Measurements from ENCODE around the gene PRXL2A. TPM values are rescaled to one million over a fixed set of nuclear protein-coding genes. Genes with fewer than 3 reads are reported as not detected.
A peak's percentile ranks its signal among the peaks of the same experiment; 100 is the strongest.
"Not testable (repeated sequence)": the region's sequence is repeated elsewhere in the genome, so short reads cannot be mapped to it uniquely, and the experiment has no call there.

The PRXL2A gene
- total RNA-seq, 1 donor from 2014 or later: 87.0 TPM

- DNase-seq (ENCODE audit: low read depth, low spot score): no peak
These were observed 65.6 kb downstream of the PRXL2A start for GRCh38 chr10:80473692-80474596.

DNA sequence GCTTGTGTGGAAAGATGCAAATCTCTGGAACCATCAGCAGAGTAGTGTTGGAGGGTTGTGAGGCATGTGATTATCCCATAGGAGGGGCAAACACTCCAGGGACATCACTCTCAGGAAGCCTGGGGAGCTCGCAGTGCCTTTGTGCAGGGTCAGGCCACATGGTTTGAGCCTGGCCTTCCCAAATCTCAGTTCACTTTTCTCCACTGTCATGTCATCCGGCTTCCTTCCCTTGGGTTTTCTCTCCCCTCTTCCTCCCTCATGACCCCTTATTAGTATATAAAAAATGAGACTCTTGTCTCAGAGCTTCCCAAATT lies 66.2 kb downstream of the PRXL2A start:
- no peak for DNase-seq (ENCODE audit: low read depth, low spot score)

GRCh38 chr10:80474941-80475340 lies 66.6 kb downstream of the PRXL2A start:
- no peak for DNase-seq (ENCODE audit: low read depth, low spot score)

GRCh38 chr10:80475641-80476040 lies 67.3 kb downstream of the PRXL2A start:
- not testable (repeated sequence) for DNase-seq (ENCODE audit: low read depth, low spot score)

GRCh38 chr10:80476685-80477084 lies 68.3 kb downstream of the PRXL2A start:
- DNase-seq (ENCODE audit: low read depth, low spot score): no peak

- DNase-seq (ENCODE audit: low read depth, low spot score): peak; percentile 72
These were observed 69.5 kb downstream of the PRXL2A start for GRCh38 chr10:80477813-80478212.

DNA sequence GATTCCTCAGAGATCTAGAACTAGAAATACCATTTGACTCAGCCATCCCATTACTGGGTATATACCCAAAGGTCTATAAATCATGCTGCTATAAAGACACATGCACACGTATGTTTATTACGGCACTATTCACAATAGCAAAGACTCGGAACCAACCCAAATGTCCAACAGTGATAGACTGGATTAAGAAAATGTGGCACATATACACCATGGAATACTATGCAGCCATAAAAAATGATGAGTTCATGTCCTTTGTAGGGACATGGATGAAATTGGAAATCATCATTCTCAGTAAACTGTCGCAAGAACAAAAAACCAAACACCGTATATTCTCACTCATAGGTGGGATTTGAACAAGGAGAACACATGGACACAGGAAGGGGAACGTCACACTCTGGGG lies 72.0 kb downstream of the PRXL2A start:
- not testable (repeated sequence) for DNase-seq (ENCODE audit: low read depth, low spot score)

- no peak for DNase-seq (ENCODE audit: low read depth, low spot score)
These were observed 72.5 kb downstream of the PRXL2A start for GRCh38 chr10:80480852-80481251.

GRCh38 chr10:80484243-80484642 lies 75.9 kb downstream of the PRXL2A start:
- no peak for DNase-seq (ENCODE audit: low read depth, low spot score)

- DNase-seq (ENCODE audit: low read depth, low spot score): no peak
These were observed 76.3 kb downstream of the PRXL2A start for GRCh38 chr10:80484676-80485075.

GRCh38 chr10:80485076-80485945 lies 77.0 kb downstream of the PRXL2A start:
- DNase-seq (ENCODE audit: low read depth, low spot score): no peak

- DNase-seq (ENCODE audit: low read depth, low spot score): no peak
These were observed 77.8 kb downstream of the PRXL2A start for GRCh38 chr10:80485946-80486764.

Other genes starting within 250 kb of the PRXL2A start
- gene ANXA11, start 203.0 kb upstream of the PRXL2A start, total RNA-seq: 35.8 and 41.9 TPM in 2 replicates
- gene MAT1A, start 118.9 kb upstream of the PRXL2A start, total RNA-seq: not detected in 2 replicates
- not detected in 2 replicates for gene DYDC1, start 51.8 kb upstream of the PRXL2A start, total RNA-seq
- not detected in 2 replicates for gene DYDC2, start 51.8 kb upstream of the PRXL2A start, total RNA-seq
- gene TSPAN14, start 45.8 kb downstream of the PRXL2A start, total RNA-seq: 88.0 and 124 TPM in 2 replicates
- gene SH2D4B, start 129.4 kb downstream of the PRXL2A start, total RNA-seq: under 0.01 TPM in 1 of 2 replicates, not detected in the other

All from pulmonary artery endothelial cell (primary cell).